ENCODE measurements around the gene BAMBI. TPM values are rescaled to one million over a fixed set of nuclear protein-coding genes. Genes with fewer than 3 reads are reported as not detected.

Gene BAMBI
- total RNA-seq, 4 donors from 2014 or later: 0.53 to 10.7 (median 2.5) TPM; not detected in 1

GRCh38 chr10:28704464-28705161, 27.3 kb downstream of the BAMBI start:
- DNase-seq: no peak
- Histone ChIP-seq H3K4me1 (no peaks in the 10 kb centered on the region), H3K9me3 (no peaks in the 10 kb centered on the region), H3K36me3 (no peaks in the 10 kb centered on the region), H3K27ac (no peak overlapping the region), H3K27me3 (no peaks in the 10 kb centered on the region), H3K4me3 (no peak overlapping the region)
- no peak for TF ChIP-seq CTCF (IDR thresholded peaks at IDR 0.05)

- Histone ChIP-seq H3K27ac (no peak overlapping the region), H3K4me1 (no peaks in the 10 kb centered on the region), H3K9me3 (no peaks in the 10 kb centered on the region), H3K36me3 (no peaks in the 10 kb centered on the region), H3K27me3 (no peaks in the 10 kb centered on the region), H3K4me3 (no peak overlapping the region)
- DNase-seq: no peak
- TF ChIP-seq CTCF (IDR thresholded peaks at IDR 0.05) (no peak), POLR2A (IDR thresholded peaks at IDR 0.05) (no peak)
These were observed 28.2 kb downstream of the BAMBI start for GRCh38 chr10:28705472-28705871.

GRCh38 chr10:28709001-28709710, 31.8 kb downstream of the BAMBI start:
- no peaks in the 10 kb centered on the region for H3K27me3 ChIP-seq
- no peak for DNase-seq
- no peaks in the 10 kb centered on the region for H3K36me3 ChIP-seq
- no peaks in the 10 kb centered on the region for H3K9me3 ChIP-seq
- TF ChIP-seq CTCF (IDR thresholded peaks at IDR 0.05): no peak
- TF ChIP-seq POLR2A (IDR thresholded peaks at IDR 0.05): no peak
- H3K27ac ChIP-seq: no peak overlapping the region
- no peak overlapping the region for H3K4me3 ChIP-seq
- no peaks in the 10 kb centered on the region for H3K4me1 ChIP-seq

- TF ChIP-seq POLR2A (IDR thresholded peaks at IDR 0.05) (no peak), CTCF (IDR thresholded peaks at IDR 0.05) (no peak)
- H3K4me1 ChIP-seq: no peaks in the 10 kb centered on the region
- no peaks in the 10 kb centered on the region for H3K9me3 ChIP-seq
- DNase-seq: no peak
- no peaks in the 10 kb centered on the region for H3K27me3 ChIP-seq
- H3K27ac ChIP-seq: no peak overlapping the region
- H3K36me3 ChIP-seq: no peaks in the 10 kb centered on the region
- no peak overlapping the region for H3K4me3 ChIP-seq
These were observed 33.0 kb downstream of the BAMBI start for GRCh38 chr10:28710202-28710886.

GRCh38 chr10:28711041-28711440, 33.7 kb downstream of the BAMBI start:
- no peak for DNase-seq
- TF ChIP-seq POLR2A (IDR thresholded peaks at IDR 0.05) (no peak), CTCF (IDR thresholded peaks at IDR 0.05) (no peak)
- no peaks in the 10 kb centered on the region for H3K4me1 ChIP-seq
- no peaks in the 10 kb centered on the region for H3K9me3 ChIP-seq
- H3K36me3 ChIP-seq: no peaks in the 10 kb centered on the region
- H3K27me3 ChIP-seq: no peaks in the 10 kb centered on the region
- no peak overlapping the region for H3K27ac ChIP-seq
- no peak overlapping the region for H3K4me3 ChIP-seq
